Mesenchymal stem cell (in vitro differentiated cells and primary cell): ENCODE measurements around the gene FAM177A1.
"Not testable (repeated sequence)": the region's sequence is repeated elsewhere in the genome, so short reads cannot be mapped to it uniquely, and the experiment has no call there.

Experiments used
- DNase-seq: peaks from one replicate; pipeline ENCODE4 v3.0.0-alpha.2; 2013
- H2AFZ ChIP-seq: one replicate; pipeline ENCODE4 v1.6.1; 2013; ENCODE audit warnings: low read depth, mild to moderate bottlenecking, control low read depth, inconsistent platforms, low read length, moderate library complexity
- H2AK5ac ChIP-seq: 2 replicates; pipeline ENCODE4 v1.6.1; 2013; ENCODE audit warnings: low read length, moderate library complexity, mild to moderate bottlenecking, inconsistent platforms; ENCODE audit not compliant: severe bottlenecking
- H2BK120ac ChIP-seq: one replicate; pipeline ENCODE4 v1.6.1; 2013; ENCODE audit warnings: low read depth, mild to moderate bottlenecking, inconsistent platforms, low read length, moderate library complexity
- H2BK12ac ChIP-seq, 2 experiments: one replicate each; pipeline ENCODE4 v1.6.1; 2013; ENCODE audit warnings: inconsistent platforms in 2 of 2, low read length in 2 of 2, mild to moderate bottlenecking in 2 of 2, moderate library complexity in 2 of 2, control low read depth in 1 of 2
- H2BK15ac ChIP-seq: one replicate; pipeline ENCODE4 v1.6.1; 2013; ENCODE audit warnings: mild to moderate bottlenecking, low read depth, inconsistent platforms; ENCODE audit not compliant: poor library complexity, severe bottlenecking
- H2BK5ac ChIP-seq: 2 replicates; pipeline ENCODE4 v1.6.1; 2013; ENCODE audit warnings: low read depth, mild to moderate bottlenecking, low read length, control low read depth, inconsistent platforms; ENCODE audit not compliant: poor library complexity, severe bottlenecking
- H3K14ac ChIP-seq, 2 experiments: one replicate each; pipeline ENCODE4 v1.6.1; 2013; ENCODE audit warnings: inconsistent platforms in 2 of 2, low read length in 2 of 2, control low read depth in 1 of 2, mild to moderate bottlenecking in 1 of 2, moderate library complexity in 1 of 2
- H3K18ac ChIP-seq, 2 experiments: one replicate each; pipeline ENCODE4 v1.6.1; 2013; ENCODE audit warnings: inconsistent platforms in 2 of 2, low read length in 2 of 2, control low read depth in 1 of 2, low read depth in 1 of 2, mild to moderate bottlenecking in 1 of 2
- H3K23ac ChIP-seq, 2 experiments: one replicate each; pipeline ENCODE4 v1.6.1; 2013; ENCODE audit warnings: inconsistent platforms in 2 of 2, low read length in 2 of 2, mild to moderate bottlenecking in 2 of 2, moderate library complexity in 2 of 2, control low read depth in 1 of 2
- H3K27ac ChIP-seq: 2 replicates; pipeline ENCODE4 v1.5.1; 2013; ENCODE audit warnings: mild to moderate bottlenecking, moderate library complexity, low read length, control low read depth, inconsistent platforms; ENCODE audit not compliant: poor library complexity, severe bottlenecking
- H3K27me3 ChIP-seq, 2 experiments: 2 replicates each; pipeline versions ENCODE4 v1.6.1 to v1.7.0; 2013; ENCODE audit warnings: low read length in 2 of 2, mild to moderate bottlenecking in 2 of 2, moderate library complexity in 2 of 2, control low read depth in 1 of 2, inconsistent platforms in 1 of 2; ENCODE audit not compliant: control insufficient read depth in 1 of 2, insufficient read depth in 1 of 2
- H3K36me3 ChIP-seq, 2 experiments: 2 replicates each; pipeline versions ENCODE4 v1.6.1 to v1.7.0; 2013; ENCODE audit warnings: low read length in 2 of 2, control low read depth in 1 of 2, inconsistent platforms in 1 of 2, low read depth in 1 of 2, mild to moderate bottlenecking in 1 of 2; ENCODE audit not compliant: insufficient read depth in 2 of 2, control insufficient read depth in 1 of 2
- H3K4ac ChIP-seq, 2 experiments: one replicate each; pipeline ENCODE4 v1.6.1; 2013; ENCODE audit warnings: inconsistent platforms in 2 of 2, low read length in 2 of 2, mild to moderate bottlenecking in 2 of 2, moderate library complexity in 2 of 2, control low read depth in 1 of 2, low read depth in 1 of 2
- H3K4me1 ChIP-seq: 2 replicates; pipeline ENCODE4 v1.6.1; 2013; ENCODE audit warnings: low read depth, low read length, control low read depth; ENCODE audit not compliant: control insufficient read depth, insufficient read depth
- H3K4me2 ChIP-seq: 2 replicates; pipeline ENCODE4 v1.6.1; 2013; ENCODE audit warnings: low read length, mild to moderate bottlenecking, inconsistent platforms; ENCODE audit not compliant: poor library complexity, severe bottlenecking
- H3K4me3 ChIP-seq, 2 experiments: 2 replicates each; pipeline versions ENCODE4 v1.5.1 to v1.7.0; 2013; ENCODE audit warnings: low read length in 2 of 2, mild to moderate bottlenecking in 2 of 2, control low read depth in 1 of 2, low read depth in 1 of 2; ENCODE audit not compliant: insufficient read depth in 1 of 2
- H3K79me1 ChIP-seq: replicated peaks from 2 replicates; pipeline ENCODE4 v1.6.1; 2013; ENCODE audit warnings: mild to moderate bottlenecking, control low read depth, low read length, inconsistent platforms; ENCODE audit not compliant: poor library complexity, severe bottlenecking
- H3K9ac ChIP-seq: 2 replicates; pipeline ENCODE4 v1.7.0; 2013; ENCODE audit warnings: mild to moderate bottlenecking, low read length, moderate library complexity
- H3K9me3 ChIP-seq: 2 replicates; pipeline ENCODE4 v1.7.0; 2013; ENCODE audit warnings: mild to moderate bottlenecking, low read length; ENCODE audit not compliant: control insufficient read depth
- H4K8ac ChIP-seq: one replicate; pipeline ENCODE4 v1.6.1; 2013; ENCODE audit warnings: inconsistent platforms, mild to moderate bottlenecking, low read length, moderate library complexity
- H4K91ac ChIP-seq: one replicate; pipeline ENCODE4 v1.6.1; 2013; ENCODE audit warnings: mild to moderate bottlenecking, low read length, inconsistent platforms
- WGBS: methylation state at CpG from one replicate; pipeline ENCODE4 v1.1.7; 2013; ENCODE audit warnings: mixed read lengths; 5-methylcytosine and 5-hydroxymethylcytosine counted together

FAM177A1 gene

GRCh38 chr14:35083530-35084150 lies 37.6 kb downstream of the FAM177A1 start:
- H3K4me3 ChIP-seq, result no peak overlapping the region
- H3K9me3 ChIP-seq, result no peaks in the 10 kb centered on the region
- no peak overlapping the region for H4K91ac ChIP-seq
- H3K27ac ChIP-seq, result no peak overlapping the region
- no peak overlapping the region for H3K18ac ChIP-seq
- no peak overlapping the region for H3K4me2 ChIP-seq
- H2BK5ac ChIP-seq, result no peak overlapping the region
- no peak overlapping the region for H2AK5ac ChIP-seq
- no peak overlapping the region for H2AFZ ChIP-seq
- no peak overlapping the region for H4K8ac ChIP-seq
- H2BK120ac ChIP-seq, result no peak overlapping the region
- no peak overlapping the region for H2BK15ac ChIP-seq
- H3K79me1 ChIP-seq, result peaks cover 1% of the 10 kb centered on the region
- no peak overlapping the region for H3K4ac ChIP-seq
- WGBS, result 100% methylated on average over 5 of the region's 8 CpGs
- peaks cover 11 to 85% of the 10 kb centered on the region in 2 experiments for H3K36me3 ChIP-seq
- H3K23ac ChIP-seq, result no peak overlapping the region
- H3K27me3 ChIP-seq, result no peaks in the 10 kb centered on the region
- DNase-seq, result no peak
- no peaks in the 10 kb centered on the region for H3K4me1 ChIP-seq
- H3K14ac ChIP-seq, result no peak overlapping the region
- H3K9ac ChIP-seq, result no peak overlapping the region
- no peak overlapping the region for H2BK12ac ChIP-seq

- no peak overlapping the region for H4K8ac ChIP-seq
- no peak overlapping the region for H3K23ac ChIP-seq
- no peak overlapping the region for H3K9ac ChIP-seq
- H3K14ac ChIP-seq, result no peak overlapping the region
- H3K4me2 ChIP-seq, result no peak overlapping the region
- H2AFZ ChIP-seq, result no peak overlapping the region
- no peak overlapping the region for H3K27ac ChIP-seq
- peaks cover 4% of the 10 kb centered on the region for H3K79me1 ChIP-seq
- H2BK15ac ChIP-seq, result no peak overlapping the region
- H2BK12ac ChIP-seq, result no peak overlapping the region
- H3K4me3 ChIP-seq, result no peak overlapping the region
- WGBS, result 100% methylated on average over 2 of the region's 2 CpGs
- H3K4me1 ChIP-seq, result no peaks in the 10 kb centered on the region
- H3K4ac ChIP-seq, result no peak overlapping the region
- H4K91ac ChIP-seq, result no peak overlapping the region
- H2AK5ac ChIP-seq, result no peak overlapping the region
- no peak overlapping the region for H2BK120ac ChIP-seq
- H3K36me3 ChIP-seq, result peaks cover 18 to 85% of the 10 kb centered on the region in 2 experiments
- no peaks in the 10 kb centered on the region for H3K27me3 ChIP-seq
- no peak overlapping the region for H3K18ac ChIP-seq
- H2BK5ac ChIP-seq, result no peak overlapping the region
- DNase-seq, result no peak
- no peaks in the 10 kb centered on the region for H3K9me3 ChIP-seq
Measured at GRCh38 chr14:35085441-35085840, 39.4 kb downstream of the FAM177A1 start.

- no CpG with 5 or more reads among the region's 2 CpGs for WGBS
- no peak overlapping the region for H4K91ac ChIP-seq
- no peaks in the 10 kb centered on the region for H3K4me1 ChIP-seq
- no peak overlapping the region for H2BK5ac ChIP-seq
- no peak overlapping the region for H3K27ac ChIP-seq
- DNase-seq, result no peak
- H4K8ac ChIP-seq, result no peak overlapping the region
- H2BK120ac ChIP-seq, result no peak overlapping the region
- no peak overlapping the region for H3K23ac ChIP-seq
- H3K9me3 ChIP-seq, result peaks cover 5% of the 10 kb centered on the region
- H3K14ac ChIP-seq, result no peak overlapping the region
- H3K36me3 ChIP-seq, result peaks cover 22 to 81% of the 10 kb centered on the region in 2 experiments
- no peak overlapping the region for H2AK5ac ChIP-seq
- H3K27me3 ChIP-seq, result no peaks in the 10 kb centered on the region
- no peak overlapping the region for H2AFZ ChIP-seq
- peaks cover 2% of the 10 kb centered on the region for H3K79me1 ChIP-seq
- H3K4ac ChIP-seq, result no peak overlapping the region
- no peak overlapping the region for H2BK15ac ChIP-seq
- H3K18ac ChIP-seq, result no peak overlapping the region
- no peak overlapping the region for H3K4me3 ChIP-seq
- H3K4me2 ChIP-seq, result no peak overlapping the region
- no peak overlapping the region for H3K9ac ChIP-seq
- H2BK12ac ChIP-seq, result no peak overlapping the region
Measured at GRCh38 chr14:35088514-35088913, 42.4 kb downstream of the FAM177A1 start.

GRCh38 chr14:35094645-35095044 lies 48.6 kb downstream of the FAM177A1 start:
- not testable (repeated sequence) for H3K23ac ChIP-seq, H4K91ac ChIP-seq, H3K4me3 ChIP-seq, H3K4me1 ChIP-seq, DNase-seq, H3K4me2 ChIP-seq, H3K27ac ChIP-seq, H2AK5ac ChIP-seq, H4K8ac ChIP-seq, H3K14ac ChIP-seq, H2BK5ac ChIP-seq, H3K27me3 ChIP-seq, H2BK15ac ChIP-seq, H2BK120ac ChIP-seq, H3K79me1 ChIP-seq, H3K4ac ChIP-seq, H2BK12ac ChIP-seq, H3K18ac ChIP-seq, H3K9ac ChIP-seq, H3K9me3 ChIP-seq, H2AFZ ChIP-seq
- 96% methylated on average over 6 of the region's 6 CpGs for WGBS
- peaks cover 27 to 84% of the 10 kb centered on the region in 2 experiments for H3K36me3 ChIP-seq
